EH (cell line): Measurements from ENCODE around the gene AKAP6.

Source experiments
- DNase-seq: peaks from one replicate; pipeline ENCODE4 v3.0.0-alpha.2; 2015; ENCODE audit warnings: low read depth

The AKAP6 gene

GRCh38 chr14:32709027-32709426 lies 379.9 kb downstream of the AKAP6 start:
- DNase-seq = peak; percentile 88

GRCh38 chr14:32710231-32710671 lies 381.2 kb downstream of the AKAP6 start:
- no peak for DNase-seq

GRCh38 chr14:32710731-32711680 lies 381.9 kb downstream of the AKAP6 start:
- DNase-seq = peak; percentile 63

GRCh38 chr14:32713856-32714255 lies 384.8 kb downstream of the AKAP6 start:
- no peak for DNase-seq

- no peak for DNase-seq
Observed at GRCh38 chr14:32719601-32720000, 390.5 kb downstream of the AKAP6 start.

DNA sequence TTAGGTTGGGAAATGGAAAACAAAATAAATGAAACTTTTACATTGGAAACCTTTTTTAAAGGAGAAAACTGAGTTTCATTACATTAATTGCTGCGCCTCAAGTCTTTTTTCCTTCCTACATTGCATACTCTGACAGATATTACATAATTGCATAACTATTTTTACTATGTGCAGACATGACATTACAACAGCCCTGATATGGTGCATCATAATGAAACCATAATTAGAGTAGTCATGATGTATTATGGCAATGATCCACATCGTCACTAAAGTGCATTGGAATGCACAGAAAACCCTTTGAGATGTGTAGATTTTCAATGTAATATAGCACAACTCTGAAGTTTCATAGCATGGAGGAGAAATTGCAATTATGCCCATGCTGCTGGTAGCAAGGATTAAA lies 391.8 kb downstream of the AKAP6 start:
- DNase-seq = peak; percentile 76

DNA sequence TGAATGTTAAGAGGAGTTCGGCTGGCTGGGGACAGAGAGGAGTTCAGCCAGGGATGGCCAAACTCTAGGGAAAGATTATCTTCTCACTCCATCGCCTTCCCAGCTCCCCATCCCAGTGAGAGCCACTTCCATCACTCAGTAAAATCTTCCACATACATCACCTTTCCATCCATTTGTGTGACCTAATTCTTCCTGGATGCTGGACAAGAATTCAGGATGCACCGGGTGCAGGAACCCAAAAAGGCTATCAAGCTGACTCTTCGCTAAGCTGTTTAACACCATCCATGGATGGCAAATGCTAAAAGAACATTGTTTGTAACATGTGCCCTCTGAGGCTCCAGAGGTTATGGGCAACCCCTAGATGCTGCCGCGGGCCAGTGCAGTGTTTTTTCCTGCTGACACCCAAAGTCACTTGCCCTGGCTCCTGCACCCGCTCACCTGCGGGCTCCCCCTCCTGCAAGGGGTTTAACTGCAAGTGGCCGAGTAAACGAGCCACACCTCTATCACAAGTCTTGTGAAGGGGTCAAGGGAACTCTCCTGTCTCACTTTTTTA lies 393.6 kb downstream of the AKAP6 start:
- no peak for DNase-seq

DNA sequence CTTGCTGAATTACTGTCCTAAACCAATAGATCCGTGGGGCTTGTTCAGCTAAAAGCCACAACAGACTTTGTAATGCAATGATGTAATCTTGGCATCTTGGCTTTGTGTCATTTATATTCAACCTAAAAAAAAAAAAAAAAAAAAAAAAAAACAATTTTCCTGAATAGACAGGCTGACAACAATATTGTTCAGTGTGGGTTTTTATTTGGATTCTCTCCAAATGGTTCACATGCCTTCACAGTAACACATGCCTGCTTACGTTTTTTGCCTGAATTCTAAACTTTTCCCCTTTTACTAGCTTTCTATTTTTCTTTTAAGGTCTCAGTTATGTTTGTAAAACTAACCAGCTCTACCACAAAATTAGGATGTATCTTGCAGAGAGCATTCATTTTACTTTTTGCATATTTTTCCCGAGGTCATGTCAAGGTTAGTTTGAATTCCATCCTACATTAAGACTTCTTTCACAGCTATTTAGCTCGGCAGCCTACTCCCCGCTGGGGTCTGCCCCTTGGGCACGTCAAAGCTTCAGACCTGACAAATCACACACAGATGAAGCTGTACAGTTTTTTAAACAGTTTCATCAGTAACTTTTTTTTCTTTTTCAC lies 395.9 kb downstream of the AKAP6 start:
- peak; percentile 91 for DNase-seq

GRCh38 chr14:32726516-32726915 lies 397.4 kb downstream of the AKAP6 start:
- no peak for DNase-seq

DNA sequence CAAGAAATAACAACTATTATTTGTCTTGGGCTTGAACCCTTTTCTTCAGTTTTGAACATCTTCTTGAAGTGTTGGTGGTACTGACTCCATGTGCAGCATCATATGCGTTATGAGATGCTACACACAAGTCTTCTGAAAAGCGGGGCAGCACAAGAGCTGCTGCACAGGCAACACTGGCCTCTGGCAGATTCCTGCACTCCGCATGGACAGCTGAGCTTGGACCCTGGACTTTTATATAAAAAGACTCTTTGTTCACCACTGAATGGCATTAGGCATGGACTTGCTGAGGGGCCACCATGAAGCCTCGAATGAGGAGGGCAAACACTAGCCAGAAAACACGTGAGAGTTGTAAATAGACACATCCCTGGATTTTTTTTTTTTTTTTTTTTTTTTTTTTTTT lies 398.7 kb downstream of the AKAP6 start:
- no peak for DNase-seq

DNA sequence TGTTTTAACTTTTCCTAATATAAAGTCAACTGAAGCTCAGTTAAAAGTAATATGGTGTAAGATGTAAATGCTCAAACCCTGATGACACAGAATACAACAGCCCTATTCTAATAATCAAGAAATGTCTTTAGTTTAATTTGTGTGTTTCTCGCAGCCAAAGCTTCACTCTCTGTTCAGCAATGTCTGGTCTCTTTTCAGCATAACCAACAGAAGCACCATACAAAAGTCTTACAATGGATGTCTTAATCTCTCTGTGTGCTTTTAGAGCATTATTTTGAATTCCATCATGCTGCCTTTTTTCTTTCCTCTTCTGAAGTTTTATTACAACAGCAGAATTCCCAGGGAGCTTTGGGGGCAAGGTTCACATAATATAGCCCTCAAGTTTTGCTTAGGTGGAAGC lies 399.4 kb downstream of the AKAP6 start:
- no peak for DNase-seq

DNA sequence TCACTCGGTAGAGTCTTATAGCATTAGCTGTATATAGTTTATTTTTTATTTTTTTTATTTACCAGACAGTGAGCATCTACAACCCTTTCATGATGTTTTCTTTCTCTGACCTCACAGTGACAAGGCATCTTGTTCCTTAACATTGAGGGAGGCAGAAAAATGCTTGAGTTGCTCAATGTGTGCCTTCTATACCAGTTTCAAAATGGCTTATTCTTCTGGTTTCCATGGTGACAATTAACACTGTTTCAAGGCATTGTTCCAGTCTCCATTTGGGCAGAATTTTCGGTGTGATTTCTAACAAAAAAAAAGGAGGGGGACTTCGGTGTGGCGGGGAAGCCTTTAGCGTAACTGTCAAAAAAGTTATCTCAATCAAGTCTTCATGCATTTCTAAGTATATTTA lies 399.9 kb downstream of the AKAP6 start:
- no peak for DNase-seq

DNA sequence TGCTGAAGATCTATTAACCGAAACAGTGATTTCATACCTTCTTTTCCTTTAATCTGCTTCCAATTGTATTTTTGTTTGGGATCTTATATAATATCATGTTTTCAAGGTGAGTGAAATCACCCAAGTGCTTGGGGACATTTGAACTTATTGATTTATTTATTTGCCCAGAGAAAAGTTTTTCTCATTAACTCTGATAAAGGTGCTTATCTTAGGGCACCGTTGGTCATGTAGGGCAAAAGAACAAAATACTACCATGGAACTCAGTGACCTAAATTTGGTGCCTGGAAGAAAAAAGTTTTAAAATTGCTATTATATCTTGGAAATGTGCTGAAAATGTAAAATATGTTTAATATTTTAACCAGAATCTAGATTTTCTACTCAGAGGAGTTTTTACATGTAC lies 402.2 kb downstream of the AKAP6 start:
- DNase-seq = no peak

GRCh38 chr14:32733015-32733414 lies 403.9 kb downstream of the AKAP6 start:
- no peak for DNase-seq

DNA sequence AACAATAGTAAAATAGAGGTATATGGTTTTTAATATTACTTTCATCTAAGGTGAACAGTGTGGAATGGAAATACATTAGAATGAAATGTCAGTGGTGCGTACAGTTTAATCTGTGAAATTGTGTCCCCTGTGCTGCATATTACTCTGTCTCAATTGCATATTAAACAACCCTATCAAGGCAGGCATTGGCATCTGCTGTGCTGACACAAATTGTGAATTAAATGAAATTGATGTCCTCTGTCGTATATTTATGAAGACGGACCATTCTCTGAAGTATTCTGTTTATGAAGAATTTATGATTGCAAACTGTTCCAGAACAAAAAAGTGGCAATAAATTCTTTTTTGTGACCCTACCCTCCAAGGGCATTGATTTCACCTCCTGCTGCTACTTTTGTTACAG lies 405.2 kb downstream of the AKAP6 start:
- no peak for DNase-seq

GRCh38 chr14:32737621-32738020 lies 408.5 kb downstream of the AKAP6 start:
- DNase-seq = no peak

DNA sequence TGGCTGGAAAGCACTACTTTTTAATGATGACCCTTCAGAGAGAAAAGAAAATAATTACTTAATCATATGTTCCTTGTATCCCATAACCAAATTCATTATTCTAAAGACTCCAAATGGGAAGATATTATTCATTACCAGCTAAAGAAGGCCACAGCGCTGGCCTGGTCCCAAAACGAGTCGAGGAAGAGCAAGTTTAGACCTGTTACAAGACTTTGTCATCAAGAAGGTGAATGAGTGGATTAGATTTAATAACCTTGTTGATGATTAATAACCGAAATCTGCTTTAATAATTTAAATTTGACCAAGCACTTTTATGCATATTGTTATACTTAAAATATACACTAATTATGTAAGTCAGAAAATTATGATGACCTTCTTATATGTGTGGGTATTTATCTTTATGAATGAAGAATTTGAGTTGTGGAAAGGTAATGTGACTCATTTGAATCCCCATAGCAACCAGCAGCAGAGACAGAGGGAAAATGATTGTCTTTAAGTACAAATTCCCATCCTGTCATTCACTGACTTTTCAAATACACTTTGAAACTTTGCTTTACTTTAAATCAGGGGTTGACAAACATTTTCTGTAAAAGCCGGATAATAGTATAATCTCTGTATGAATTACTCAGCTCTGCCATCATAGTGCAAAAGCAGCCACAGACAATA lies 409.2 kb downstream of the AKAP6 start:
- no peak for DNase-seq

DNA sequence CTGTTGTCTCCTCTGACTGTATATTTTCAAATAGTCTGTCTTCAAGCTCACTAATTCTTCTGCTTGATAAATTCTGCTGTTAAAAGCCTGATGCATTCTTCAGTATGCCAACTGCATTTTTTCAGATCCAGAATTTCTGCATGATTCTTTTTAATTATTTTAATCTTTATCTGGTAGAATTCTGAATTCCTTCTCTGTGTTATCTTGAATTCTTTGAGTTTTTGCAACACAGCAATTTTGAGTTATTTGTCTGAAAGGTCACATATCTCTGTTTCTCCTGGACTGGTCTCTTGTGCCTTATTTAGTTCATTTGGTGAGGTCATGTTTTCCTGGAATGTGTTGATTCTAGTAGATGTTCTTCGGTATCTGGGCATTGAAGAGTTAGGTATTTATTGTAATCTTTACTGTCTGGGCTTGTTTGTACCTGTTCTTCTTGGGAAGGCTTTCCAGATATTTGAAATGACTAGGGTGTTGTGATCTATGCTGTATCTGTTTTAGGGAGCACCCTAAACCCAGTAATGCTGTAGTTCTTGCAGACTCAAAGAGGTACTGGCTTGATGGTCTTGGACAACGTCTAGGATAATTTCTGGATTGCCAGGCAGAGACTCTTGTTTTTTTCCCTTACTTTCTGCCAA lies 415.8 kb downstream of the AKAP6 start:
- DNase-seq = peak; percentile 6

- DNase-seq = no peak
Observed at GRCh38 chr14:32754209-32754608, 425.1 kb downstream of the AKAP6 start.

DNA sequence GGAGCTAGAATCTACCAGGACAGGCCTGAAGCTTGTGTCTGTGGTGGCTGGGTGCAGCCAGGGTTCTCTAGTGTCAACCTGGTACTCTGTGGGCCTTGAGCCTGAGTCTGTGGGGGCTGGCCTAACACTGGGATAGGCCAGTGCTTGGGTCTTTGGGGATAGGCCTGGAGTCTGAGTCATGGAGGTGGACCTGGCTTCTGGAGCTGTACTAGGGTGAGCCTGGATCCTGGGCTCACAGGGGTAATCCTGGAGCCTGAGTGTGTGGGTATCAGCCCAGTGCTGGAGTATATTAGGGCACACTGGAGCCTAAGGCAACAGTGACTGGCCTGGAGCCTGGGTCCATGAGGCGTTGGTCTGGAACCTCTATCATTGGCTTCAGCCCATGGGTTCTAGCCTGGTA lies 427.1 kb downstream of the AKAP6 start:
- no peak for DNase-seq

- no peak for DNase-seq
Observed at GRCh38 chr14:32756775-32757174, 427.7 kb downstream of the AKAP6 start.

- DNase-seq = peak; percentile 34
Observed at GRCh38 chr14:32757568-32757967, 428.5 kb downstream of the AKAP6 start.
